Uterus (tissue), 4 donors: ENCODE data around the gene CRYBG1. TPM values are rescaled to one million over a fixed set of nuclear protein-coding genes. Genes with fewer than 3 reads are reported as not detected.

Experiments
- DNase-seq, 2 donors: peaks; one replicate each; pipeline ENCODE4 v3.0.0-alpha.2; 2019 to 2020
- H3K27ac ChIP-seq, 2 donors: fragments of 200-600 bp; sonication (generic); 1 replicate in 1 of 2; 2 replicates in 1 of 2; pipeline ENCODE4 v1.5.1; 2016 to 2018
- H3K27me3 ChIP-seq, 2 donors: fragments of 200-600 bp; sonication (generic); one replicate each; pipeline ENCODE4 v1.5.1; 2018 to 2019; ENCODE audit warnings: control low read depth in 1 of 2
- H3K36me3 ChIP-seq, 2 donors: fragments of 200-600 bp; sonication (generic); one replicate each; pipeline ENCODE4 v1.5.1; 2019; ENCODE audit warnings: control low read depth in 1 of 2
- H3K4me1 ChIP-seq, 2 donors: fragments of 200-600 bp; sonication (generic); one replicate each; pipeline ENCODE4 v1.5.1; 2018 to 2019; ENCODE audit warnings: control low read depth in 1 of 2
- H3K4me3 ChIP-seq, 2 donors: fragments of 200-600 bp; sonication (generic); 1 replicate in 1 of 2; 2 replicates in 1 of 2; pipeline ENCODE4 v1.5.1; 2018 to 2019; ENCODE audit warnings: mild to moderate bottlenecking in 1 of 2
- H3K9me3 ChIP-seq, 2 donors: fragments of 200-600 bp; sonication (generic); one replicate each; pipeline ENCODE4 v1.5.1; 2019; ENCODE audit warnings: control low read depth in 1 of 2
- CTCF ChIP-seq, 4 experiments: fragments of 200-600 bp in 2 of 4; fragments of 450-650 bp in 2 of 4; sonication (generic) in 2 of 4; IDR thresholded peaks; one replicate each; pipeline ENCODE4 v1.5.1; 2016 to 2019; ENCODE audit warnings: antibody characterized with exemption in 4 of 4, mild to moderate bottlenecking in 2 of 4, moderate library complexity in 1 of 4
- POLR2A ChIP-seq, 2 donors: fragments of 450-650 bp; IDR thresholded peaks; one replicate each; pipeline ENCODE4 v1.6.1; 2016; ENCODE audit warnings: antibody characterized with exemption in 2 of 2, mild to moderate bottlenecking in 1 of 2, moderate library complexity in 1 of 2
- intact Hi-C: fragments of 100-400 bp; cut with DNase I; formaldehyde crosslinking; loops from one replicate; pipeline ENCODE4 v1.15.1; 2023; ENCODE audit warnings: low total_unique reads
- total RNA-seq, 4 donors: library from RNA; depleted of rRNA in 3 of 4; stranded (reverse); fragments of >200 nt in 3 of 4; gene quantifications; one replicate each; pipeline versions ENCODE4 v1.1.0 to v1.2.4, GENCODE V29; 2014 to 2023
- donor health status: DM: yes; HTN: yes; CAD: no.

Gene CRYBG1
- total RNA-seq, 4 donors from 2014 or later, result 3.6 to 65.3 (median 8.9) TPM

DNA sequence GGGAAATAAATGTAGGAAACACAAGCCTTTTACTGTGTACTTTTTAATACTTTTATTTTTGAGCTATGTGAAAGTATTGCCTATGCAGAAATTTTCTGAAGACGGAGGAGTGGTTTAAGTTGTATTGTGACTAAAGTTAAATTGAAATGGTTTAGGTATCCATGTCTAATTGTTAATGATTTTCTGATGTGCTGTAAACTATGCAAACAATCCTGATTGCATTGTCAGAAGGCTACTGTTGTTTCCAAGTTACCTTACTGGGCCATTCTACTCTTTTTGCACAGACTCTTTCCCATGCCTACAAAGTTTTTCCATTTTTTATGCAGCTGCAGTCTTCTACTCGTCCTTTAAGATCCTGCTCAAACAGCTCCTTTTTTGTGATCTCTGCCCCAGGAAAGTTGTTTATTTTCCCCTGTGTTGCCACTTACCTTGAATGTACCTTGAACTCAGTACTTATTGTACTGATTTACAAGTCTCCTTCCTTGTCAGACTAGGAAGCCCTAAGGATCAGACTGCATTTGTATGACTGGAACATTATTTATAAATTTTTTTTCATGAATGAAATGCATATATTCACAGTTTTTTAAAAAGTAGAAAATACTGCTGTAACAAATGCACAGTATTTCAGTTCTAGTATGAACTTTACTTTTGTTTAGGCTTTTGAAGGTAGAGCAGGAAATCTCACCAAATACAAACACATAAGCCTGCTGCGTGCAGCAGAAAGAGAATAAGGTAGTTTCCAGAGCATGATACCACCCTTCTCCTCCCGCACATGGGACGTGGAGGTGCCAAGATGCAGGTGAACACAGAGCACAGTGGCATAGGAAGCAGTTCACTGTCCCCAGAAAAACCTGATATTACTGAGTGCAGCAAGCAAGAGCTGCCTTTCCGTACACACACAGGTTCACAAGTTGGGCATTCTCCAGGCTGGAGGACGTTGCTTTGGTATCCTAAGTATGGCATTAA, 97.8 kb downstream of the CRYBG1 start:
- H3K27ac ChIP-seq, result no peak overlapping the region
- no peaks in the 10 kb centered on the region for H3K36me3 ChIP-seq
- TF ChIP-seq CTCF (IDR thresholded peaks at IDR 0.05) (no peak), POLR2A (IDR thresholded peaks at IDR 0.05) (no peak)
- no peaks in the 10 kb centered on the region for H3K4me1 ChIP-seq
- no peak overlapping the region for H3K4me3 ChIP-seq
- H3K9me3 ChIP-seq, result no peaks in the 10 kb centered on the region
- no peaks in the 10 kb centered on the region for H3K27me3 ChIP-seq
- no peak for DNase-seq
- intact Hi-C loops, result no loop called here

- no peak overlapping the region for H3K27ac ChIP-seq
- H3K4me3 ChIP-seq, result no peak overlapping the region
- H3K9me3 ChIP-seq, result no peaks in the 10 kb centered on the region
- DNase-seq, result no peak
- H3K36me3 ChIP-seq, result no peaks in the 10 kb centered on the region
- no peaks in the 10 kb centered on the region for H3K27me3 ChIP-seq
- TF ChIP-seq CTCF (IDR thresholded peaks at IDR 0.05), result no peak
- no peak for TF ChIP-seq POLR2A (IDR thresholded peaks at IDR 0.05)
- no peaks in the 10 kb centered on the region for H3K4me1 ChIP-seq
- intact Hi-C loops, result no loop called here
These were observed 100.0 kb downstream of the CRYBG1 start for GRCh38 chr6:106460481-106460880.

- Histone ChIP-seq H3K4me3 (no peak overlapping the region), H3K27me3 (no peaks in the 10 kb centered on the region), H3K27ac (no peak overlapping the region), H3K36me3 (no peaks in the 10 kb centered on the region), H3K9me3 (no peaks in the 10 kb centered on the region), H3K4me1 (no peaks in the 10 kb centered on the region)
- no peak for DNase-seq
- intact Hi-C loops, result no loop called here
- TF ChIP-seq CTCF (IDR thresholded peaks at IDR 0.05), result no peak
- TF ChIP-seq POLR2A (IDR thresholded peaks at IDR 0.05), result no peak
These were observed 100.6 kb downstream of the CRYBG1 start for GRCh38 chr6:106461084-106461483.

- no peak for DNase-seq
- TF ChIP-seq CTCF (IDR thresholded peaks at IDR 0.05) (no peak), POLR2A (IDR thresholded peaks at IDR 0.05) (no peak)
- Histone ChIP-seq H3K4me3 (no peak overlapping the region), H3K9me3 (no peaks in the 10 kb centered on the region), H3K27me3 (no peaks in the 10 kb centered on the region), H3K4me1 (no peaks in the 10 kb centered on the region), H3K36me3 (no peaks in the 10 kb centered on the region), H3K27ac (no peak overlapping the region)
- intact Hi-C loops, result no loop called here
These were observed 102.5 kb downstream of the CRYBG1 start for GRCh38 chr6:106462923-106463557.

GRCh38 chr6:106466211-106466610, 105.7 kb downstream of the CRYBG1 start:
- H3K36me3 ChIP-seq, result no peaks in the 10 kb centered on the region
- H3K27ac ChIP-seq, result no peak overlapping the region
- no peaks in the 10 kb centered on the region for H3K9me3 ChIP-seq
- H3K4me1 ChIP-seq, result no peaks in the 10 kb centered on the region
- no peak for DNase-seq
- TF ChIP-seq POLR2A (IDR thresholded peaks at IDR 0.05) (no peak), CTCF (IDR thresholded peaks at IDR 0.05) (no peak)
- H3K4me3 ChIP-seq, result no peak overlapping the region
- intact Hi-C loops, result no loop called here
- H3K27me3 ChIP-seq, result no peaks in the 10 kb centered on the region
